Lower lobe of right lung (tissue), 2 donors: ENCODE data around the gene KAT5. TPM values are rescaled to one million over a fixed set of nuclear protein-coding genes. Genes with fewer than 3 reads are reported as not detected.
"Not testable (repeated sequence)": the region's sequence is repeated elsewhere in the genome, so short reads cannot be mapped to it uniquely, and the experiment has no call there.

ENCODE experiments used
- ATAC-seq, 2 donors: fragments of 200-7000 bp; cut with Tn5 transposase; one replicate each; pipeline ENCODE4 v1.9.1; 2020 to 2022; ENCODE audit warnings: mild to moderate bottlenecking in 2 of 2, moderate library complexity in 2 of 2
- DNase-seq: peaks from one replicate; pipeline ENCODE4 v3.0.0-alpha.2; 2020
- H3K27ac ChIP-seq: fragments of 200-600 bp; one replicate; pipeline ENCODE4 v1.8.0; 2022
- H3K27me3 ChIP-seq: fragments of 200-600 bp; one replicate; pipeline ENCODE4 v1.8.0; 2022; ENCODE audit warnings: low read depth
- H3K36me3 ChIP-seq: fragments of 200-600 bp; one replicate; pipeline ENCODE4 v1.8.0; 2022; ENCODE audit warnings: mild to moderate bottlenecking
- H3K4me1 ChIP-seq: fragments of 200-600 bp; one replicate; pipeline ENCODE4 v1.8.0; 2022
- H3K4me3 ChIP-seq: fragments of 200-600 bp; one replicate; pipeline ENCODE4 v1.8.0; 2022; ENCODE audit warnings: mild to moderate bottlenecking
- H3K9me3 ChIP-seq: fragments of 200-600 bp; one replicate; pipeline ENCODE4 v1.8.0; 2022
- intact Hi-C: fragments of 100-400 bp; cut with DNase I; formaldehyde crosslinking; loops from one replicate; pipeline ENCODE4 v1.11.0; 2022
- total RNA-seq: library from RNA; stranded (reverse); fragmentation: NEBNext Ultra II Directional; extraction: Animal tissue kit (Norgen Biotek cat#: 25700); gene quantifications from one replicate; pipeline ENCODE4 v1.2.1, GENCODE V29; 2021
- TF ChIP-seq, protein P1 (sequence below): fragments of 200-600 bp; IDR thresholded peaks from one replicate; pipeline ENCODE4 v1.8.0; 2022; ENCODE audit warnings: antibody characterized with exemption, mild to moderate bottlenecking
- donor health status: DM: no; HTN: yes; CAD: no; lungs with severe emphysema.

KAT5 gene
- total RNA-seq, 1 donor from 2014 or later: 82.6 TPM

- intact Hi-C loops: no loop called here
- Histone ChIP-seq H3K4me3 (no peak overlapping the region), H3K27ac (no peak overlapping the region), H3K27me3 (no peaks in the 10 kb centered on the region), H3K9me3 (no peaks in the 10 kb centered on the region), H3K4me1 (peaks cover 11% of the 10 kb centered on the region), H3K36me3 (no peaks in the 10 kb centered on the region)
- ATAC-seq (no peak), DNase-seq (no peak)
- TF ChIP-seq, protein P1, sequence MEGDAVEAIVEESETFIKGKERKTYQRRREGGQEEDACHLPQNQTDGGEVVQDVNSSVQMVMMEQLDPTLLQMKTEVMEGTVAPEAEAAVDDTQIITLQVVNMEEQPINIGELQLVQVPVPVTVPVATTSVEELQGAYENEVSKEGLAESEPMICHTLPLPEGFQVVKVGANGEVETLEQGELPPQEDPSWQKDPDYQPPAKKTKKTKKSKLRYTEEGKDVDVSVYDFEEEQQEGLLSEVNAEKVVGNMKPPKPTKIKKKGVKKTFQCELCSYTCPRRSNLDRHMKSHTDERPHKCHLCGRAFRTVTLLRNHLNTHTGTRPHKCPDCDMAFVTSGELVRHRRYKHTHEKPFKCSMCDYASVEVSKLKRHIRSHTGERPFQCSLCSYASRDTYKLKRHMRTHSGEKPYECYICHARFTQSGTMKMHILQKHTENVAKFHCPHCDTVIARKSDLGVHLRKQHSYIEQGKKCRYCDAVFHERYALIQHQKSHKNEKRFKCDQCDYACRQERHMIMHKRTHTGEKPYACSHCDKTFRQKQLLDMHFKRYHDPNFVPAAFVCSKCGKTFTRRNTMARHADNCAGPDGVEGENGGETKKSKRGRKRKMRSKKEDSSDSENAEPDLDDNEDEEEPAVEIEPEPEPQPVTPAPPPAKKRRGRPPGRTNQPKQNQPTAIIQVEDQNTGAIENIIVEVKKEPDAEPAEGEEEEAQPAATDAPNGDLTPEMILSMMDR: no peak
Measured at GRCh38 chr11:65766535-65766934, 54.5 kb downstream of the KAT5 start.

- DNase-seq (no peak), ATAC-seq (no peak)
- no peak overlapping the region for H3K27ac ChIP-seq
- TF ChIP-seq, protein P1: no peak
- H3K27me3 ChIP-seq: no peaks in the 10 kb centered on the region
- peaks cover 11% of the 10 kb centered on the region for H3K4me1 ChIP-seq
- no peaks in the 10 kb centered on the region for H3K9me3 ChIP-seq
- H3K36me3 ChIP-seq: no peaks in the 10 kb centered on the region
- no peak overlapping the region for H3K4me3 ChIP-seq
- intact Hi-C loops: no loop called here
Measured at GRCh38 chr11:65767406-65767805, 55.4 kb downstream of the KAT5 start.

DNA sequence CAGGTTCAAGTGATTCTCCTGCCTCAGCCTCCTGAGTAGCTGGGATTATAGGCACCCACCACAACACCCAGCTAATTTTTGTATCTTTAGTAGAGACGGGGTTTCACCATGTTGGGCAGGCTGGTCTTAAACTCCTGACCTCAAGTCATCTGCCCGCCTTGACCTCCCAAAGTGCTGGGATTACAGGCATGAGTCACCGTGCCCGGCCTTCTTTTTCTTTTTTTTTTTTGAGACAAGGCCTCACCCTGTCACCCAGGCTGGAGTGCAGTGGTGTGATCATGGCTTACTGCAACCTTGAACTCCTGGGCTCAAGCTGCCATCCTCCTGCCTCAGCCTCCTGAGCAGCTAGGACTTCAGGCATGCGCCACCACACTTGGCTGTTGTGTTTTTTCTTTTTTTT, 55.8 kb downstream of the KAT5 start:
- ATAC-seq, H3K9me3 ChIP-seq, H3K27me3 ChIP-seq, DNase-seq, H3K36me3 ChIP-seq, H3K4me3 ChIP-seq, intact Hi-C loops, H3K27ac ChIP-seq: not testable (repeated sequence)
- peaks cover 11% of the 10 kb centered on the region for H3K4me1 ChIP-seq

Other genes with a start within 250 kb of the KAT5 start
- 11,612 TPM for gene MALAT1, start 213.2 kb upstream of the KAT5 start, total RNA-seq
- gene SCYL1, start 187.2 kb upstream of the KAT5 start, total RNA-seq: 61.2 TPM
- 98.7 TPM for gene LTBP3, start 153.9 kb upstream of the KAT5 start, total RNA-seq
- 25.1 TPM for gene ZNRD2, start 141.8 kb upstream of the KAT5 start, total RNA-seq
- gene FAM89B, start 139.7 kb upstream of the KAT5 start, total RNA-seq: 48.6 TPM
- gene EHBP1L1, start 136.2 kb upstream of the KAT5 start, total RNA-seq: 110 TPM
- gene KCNK7, start 116.5 kb upstream of the KAT5 start, total RNA-seq: 1.7 TPM
- gene MAP3K11, start 98.0 kb upstream of the KAT5 start, total RNA-seq: 113 TPM
- 32.4 TPM for gene PCNX3, start 96.5 kb upstream of the KAT5 start, total RNA-seq
- 102 TPM for gene SIPA1, start 74.2 kb upstream of the KAT5 start, total RNA-seq
- gene RELA, start 49.3 kb upstream of the KAT5 start, total RNA-seq: 68.9 TPM
- 44.4 TPM for gene RNASEH2C, start 8.5 kb downstream of the KAT5 start, total RNA-seq
- 46.3 TPM for gene AP5B1, start 68.7 kb downstream of the KAT5 start, total RNA-seq
- gene OVOL1, start 74.8 kb downstream of the KAT5 start, total RNA-seq: 0.89 TPM
- 0.47 TPM for gene SNX32, start 121.7 kb downstream of the KAT5 start, total RNA-seq
- gene CFL1, start 145.9 kb downstream of the KAT5 start, total RNA-seq: 647 TPM
- gene MUS81, start 148.2 kb downstream of the KAT5 start, total RNA-seq: 52.8 TPM
- 53.9 TPM for gene EFEMP2, start 160.5 kb downstream of the KAT5 start, total RNA-seq
- gene CTSW, start 167.6 kb downstream of the KAT5 start, total RNA-seq: 20.6 TPM
- 44.0 TPM for gene FIBP, start 176.2 kb downstream of the KAT5 start, total RNA-seq
- gene CCDC85B, start 178.4 kb downstream of the KAT5 start, total RNA-seq: 28.6 TPM
- gene FOSL1, start 188.1 kb downstream of the KAT5 start, total RNA-seq: 2.2 TPM
- 36.5 TPM for gene C11orf68, start 206.8 kb downstream of the KAT5 start, total RNA-seq
- 63.3 TPM for gene DRAP1, start 207.2 kb downstream of the KAT5 start, total RNA-seq
- not detected for gene TSGA10IP, start 233.2 kb downstream of the KAT5 start, total RNA-seq
- 51.0 TPM for gene SART1, start 249.5 kb downstream of the KAT5 start, total RNA-seq